Measurements from ENCODE around the gene TDO2.
"Not testable (repeated sequence)": the region's sequence is repeated elsewhere in the genome, so short reads cannot be mapped to it uniquely, and the experiment has no call there.

Gene TDO2

DNA sequence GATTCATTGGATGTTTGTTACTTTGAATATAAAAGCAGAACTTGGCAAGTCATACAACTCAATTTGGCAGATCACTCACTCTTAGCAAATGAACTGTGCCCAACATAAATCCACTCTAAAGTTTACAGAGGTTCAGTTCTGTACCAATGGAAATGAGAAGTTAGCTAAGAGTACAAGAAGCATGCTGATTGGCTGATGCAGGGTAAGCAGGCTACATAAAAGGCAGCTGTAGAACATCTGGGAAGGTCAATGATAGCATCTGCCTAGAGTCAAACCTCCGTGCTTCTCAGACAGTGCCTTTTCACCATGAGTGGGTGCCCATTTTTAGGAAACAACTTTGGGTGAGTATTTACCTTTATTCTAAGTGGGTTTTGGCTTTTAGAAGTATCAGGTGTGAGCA lies at the start of gene TDO2:
Gene TDO2 (plus strand): TSS at position 244 of the 400 bp plus-strand sequence. CDS start 63 bp downstream, at position 307.
- DNase-seq (ENCODE audit: low read depth): no peak

DNA sequence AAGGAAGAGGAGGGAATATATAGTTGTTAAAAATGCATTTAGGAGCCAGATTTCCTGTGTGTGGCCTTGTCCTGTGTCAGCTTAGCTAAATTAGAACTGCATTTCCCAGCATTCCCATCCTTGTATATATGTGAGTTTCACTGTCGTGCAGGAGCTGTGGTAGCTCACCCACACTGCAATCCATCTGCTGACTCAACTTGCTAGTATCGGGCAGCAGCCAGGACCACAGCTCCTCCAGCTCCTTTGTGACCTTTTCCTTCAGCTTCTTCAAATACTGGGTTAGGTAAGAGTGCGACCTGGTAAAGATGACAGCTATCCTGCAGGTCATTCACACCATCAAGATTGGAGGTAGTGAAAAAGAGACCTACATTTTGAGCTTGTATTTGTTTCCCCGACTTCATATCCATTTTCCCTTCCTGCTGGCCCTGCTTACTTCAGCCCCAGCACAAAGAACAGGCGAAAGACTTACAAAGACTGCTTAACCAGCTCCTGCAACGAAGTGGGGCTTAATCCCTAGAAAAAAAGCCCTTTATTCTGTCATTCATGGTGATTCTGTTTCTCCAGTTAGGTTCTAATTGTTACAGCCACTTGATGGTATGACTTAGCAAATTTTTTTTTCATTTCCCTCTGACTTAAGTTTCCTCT lies 48.8 kb upstream of the TDO2 start:
- DNase-seq (ENCODE audit: low read depth): no peak

DNA sequence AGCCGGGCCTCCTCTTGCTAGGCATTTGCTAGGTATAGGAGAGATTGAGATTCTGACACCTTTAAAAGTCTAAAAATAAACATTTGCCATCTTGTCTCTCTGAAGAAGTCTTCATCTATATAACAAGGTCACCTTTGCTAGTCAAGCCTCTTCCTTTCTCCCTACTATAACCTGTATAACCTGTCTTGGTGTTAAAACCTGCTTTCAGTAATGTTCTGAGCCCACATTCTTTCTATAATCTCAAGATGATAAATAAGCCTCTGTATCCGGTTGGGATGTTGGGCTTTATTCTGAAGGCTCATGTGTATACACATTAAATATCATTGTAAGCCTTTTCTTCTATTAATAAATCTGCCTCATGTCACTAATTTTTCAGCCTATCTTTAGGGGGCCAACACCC lies 47.6 kb upstream of the TDO2 start:
- no peak for DNase-seq (ENCODE audit: low read depth)

DNA sequence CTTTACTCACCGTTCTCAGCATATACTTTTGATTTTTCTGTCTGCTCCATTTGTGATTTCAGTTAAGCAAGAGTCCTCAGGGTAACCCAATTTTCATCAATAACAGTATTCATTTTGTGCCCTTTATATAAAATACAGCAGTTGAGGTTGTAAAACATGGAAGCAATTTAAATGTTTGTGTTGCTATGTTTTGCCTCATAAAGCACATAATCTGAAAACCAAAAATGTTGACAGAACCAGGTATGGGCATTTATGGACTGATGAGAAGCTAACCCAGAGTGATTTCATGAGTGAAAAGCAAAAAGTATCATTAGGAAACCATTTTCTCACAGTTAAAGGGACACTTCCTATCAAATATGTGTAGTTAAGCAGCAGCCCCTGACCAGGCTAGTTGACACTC lies 37.3 kb upstream of the TDO2 start, which contains the start of gene ASIC5:
Gene ASIC5 (minus strand): TSS at position 101 of the 400 bp plus-strand sequence. CDS start 51 bp downstream, at position 50.
- DNase-seq (ENCODE audit: low read depth): no peak

GRCh38 chr4:155875878-155876277 lies 27.6 kb upstream of the TDO2 start:
- DNase-seq (ENCODE audit: low read depth): no peak

GRCh38 chr4:155877971-155878370 lies 25.5 kb upstream of the TDO2 start:
- DNase-seq (ENCODE audit: low read depth): no peak

GRCh38 chr4:155878611-155879010 lies 24.9 kb upstream of the TDO2 start:
- DNase-seq (ENCODE audit: low read depth): no peak

DNA sequence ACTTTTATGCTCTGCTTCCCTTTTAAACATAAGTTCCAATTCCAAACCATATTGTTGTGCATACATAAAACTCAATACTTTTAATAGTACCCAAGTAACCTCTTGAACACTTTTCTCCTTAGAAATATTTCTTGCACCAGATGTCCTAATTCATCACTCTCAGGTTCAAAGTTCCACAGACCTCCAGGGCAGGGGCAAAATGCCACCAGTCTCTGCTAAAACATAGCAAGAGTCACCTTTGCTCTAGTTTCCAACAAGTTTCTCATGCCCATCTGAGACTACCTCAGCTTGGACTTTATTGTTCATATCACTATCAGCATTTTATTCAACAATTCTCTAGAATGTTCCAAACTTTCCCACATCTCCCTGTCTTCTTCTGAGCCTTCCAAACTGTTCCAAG lies 23.7 kb upstream of the TDO2 start:
- DNase-seq (ENCODE audit: low read depth): no peak

- DNase-seq (ENCODE audit: low read depth): no peak
These were observed 21.9 kb upstream of the TDO2 start for GRCh38 chr4:155881555-155881954.

GRCh38 chr4:155883895-155884294 lies 19.6 kb upstream of the TDO2 start:
- no peak for DNase-seq (ENCODE audit: low read depth)

- no peak for DNase-seq (ENCODE audit: low read depth)
These were observed 17.8 kb upstream of the TDO2 start for GRCh38 chr4:155885666-155886065.

GRCh38 chr4:155887045-155887444 lies 16.5 kb upstream of the TDO2 start:
- DNase-seq (ENCODE audit: low read depth): no peak

DNA sequence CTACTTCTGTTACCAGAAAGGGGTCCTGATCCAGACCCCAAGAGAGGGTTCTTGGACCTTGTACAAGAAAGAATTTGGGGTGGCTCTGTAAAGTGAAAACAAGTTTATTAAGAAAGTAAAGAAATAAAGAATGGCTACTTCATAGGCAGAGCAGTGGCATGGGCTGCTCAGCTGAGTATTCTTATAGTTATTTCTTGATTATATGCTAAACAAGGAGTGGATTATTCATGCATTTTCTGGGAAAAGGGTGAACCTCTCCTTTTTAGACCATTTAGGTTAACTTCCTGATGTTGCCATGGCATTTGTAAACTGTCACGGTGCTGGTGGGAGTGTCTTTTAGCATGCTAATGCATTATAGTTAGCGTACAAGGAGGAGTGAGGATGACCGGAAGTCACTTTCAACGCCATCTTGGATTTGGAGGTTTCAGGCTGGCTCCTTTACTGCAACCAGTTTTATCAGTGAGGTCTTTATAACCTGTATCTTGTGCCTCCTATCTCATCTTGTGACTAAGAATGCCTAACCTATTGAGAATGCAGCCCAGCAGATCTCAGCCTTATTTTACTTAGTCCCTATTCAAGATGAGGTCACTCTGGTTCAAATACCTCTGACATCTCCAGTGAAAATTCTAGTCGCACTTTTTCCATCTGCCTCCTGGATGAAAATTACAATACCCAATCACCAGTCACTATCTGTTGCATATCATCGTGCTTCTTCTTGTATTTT lies 15.5 kb upstream of the TDO2 start:
- DNase-seq (ENCODE audit: low read depth): no peak

DNA sequence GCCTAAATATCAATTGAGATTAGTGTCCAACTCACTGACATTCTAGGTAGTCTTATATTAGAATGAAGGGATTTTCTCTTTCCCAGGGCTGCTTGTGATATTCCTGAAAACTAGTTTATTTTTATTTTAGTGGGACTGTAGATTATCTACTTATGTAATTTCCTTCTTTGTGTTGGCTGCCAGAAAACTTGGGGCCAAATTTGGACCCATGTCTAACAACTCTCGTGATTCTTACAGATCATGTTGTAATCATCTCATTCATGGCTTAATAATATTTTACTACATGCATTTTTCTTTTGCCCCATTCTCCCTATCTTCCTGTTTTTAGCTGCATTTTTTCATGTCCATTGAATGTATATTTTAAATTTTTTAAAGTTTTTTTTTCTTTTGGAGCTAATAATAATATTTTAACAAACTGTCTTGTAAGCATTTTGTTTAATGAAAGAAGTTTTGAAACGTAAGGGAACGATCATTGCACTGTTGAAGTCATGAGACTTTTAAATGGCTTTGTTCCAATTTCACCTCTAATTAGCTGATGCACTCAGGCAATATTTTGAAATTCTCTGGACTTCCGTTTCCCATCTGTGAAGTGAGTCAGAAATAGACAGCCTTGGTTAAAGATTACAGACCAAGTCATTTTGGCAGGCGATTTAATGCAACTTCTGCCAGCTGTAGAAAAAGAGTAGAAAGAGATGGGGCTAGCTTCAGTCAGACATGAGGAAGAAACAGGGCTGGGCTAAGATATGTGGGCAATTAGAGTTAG lies 14.3 kb upstream of the TDO2 start:
- DNase-seq (ENCODE audit: low read depth): no peak

DNA sequence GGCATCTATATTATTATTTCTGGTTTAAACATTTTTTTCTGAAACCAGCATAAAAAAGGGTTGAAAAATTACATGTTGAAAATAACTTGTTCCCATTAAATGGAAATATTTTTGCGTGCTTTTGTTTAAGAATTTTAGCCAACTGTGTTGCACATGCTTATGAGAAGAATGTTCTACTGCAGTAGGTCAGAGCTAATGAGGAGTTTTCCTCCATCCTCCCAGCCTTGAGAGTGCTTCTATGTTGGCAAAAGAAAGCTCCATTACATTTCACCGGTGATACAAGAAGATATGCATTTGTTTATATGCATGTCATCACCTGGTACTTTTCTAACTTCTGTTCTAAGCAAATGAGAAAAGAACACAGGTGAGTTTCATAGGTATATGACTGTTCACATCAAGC lies 13.6 kb upstream of the TDO2 start:
- no peak for DNase-seq (ENCODE audit: low read depth)

- DNase-seq (ENCODE audit: low read depth): no peak
These were observed 12.4 kb upstream of the TDO2 start for GRCh38 chr4:155891058-155891457.

DNA sequence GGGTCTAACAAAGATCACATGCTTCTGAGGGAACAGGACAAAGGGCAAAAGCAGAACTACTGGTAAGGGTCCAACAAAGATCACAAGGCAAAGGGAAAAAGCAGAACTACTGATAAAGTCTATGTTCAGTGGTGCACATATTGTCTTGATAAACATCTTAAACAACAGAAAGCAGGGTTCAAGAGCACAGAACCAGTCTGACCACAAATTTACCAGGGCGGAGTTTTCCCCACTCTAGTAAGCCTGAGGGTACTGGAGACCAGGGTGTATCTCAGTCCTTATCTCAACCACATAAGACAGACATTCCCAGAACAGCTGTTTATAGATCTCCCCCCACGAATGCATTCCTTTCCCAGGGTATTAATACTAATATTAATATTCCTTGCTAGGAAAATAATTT lies 5.1 kb upstream of the TDO2 start:
- not testable (repeated sequence) for DNase-seq (ENCODE audit: low read depth)

DNA sequence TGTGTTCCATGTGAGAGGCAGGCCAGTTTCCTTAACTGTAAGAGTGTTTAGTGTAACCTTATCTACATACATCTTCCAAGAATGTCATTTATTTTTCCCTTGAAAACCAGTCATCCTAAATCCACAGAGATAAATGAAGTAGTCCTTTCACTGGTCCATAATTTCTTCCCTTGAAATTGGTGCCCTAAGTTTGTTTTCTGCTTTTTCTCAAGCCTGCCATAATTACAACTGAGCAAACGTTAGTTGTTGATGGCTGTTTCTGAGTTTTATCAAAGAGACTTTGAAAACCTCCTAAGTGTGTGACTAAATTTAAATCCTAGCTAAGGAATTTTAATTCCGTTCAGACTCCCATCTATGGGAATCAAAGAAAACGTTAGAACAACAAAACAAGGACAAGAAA lies 3.6 kb upstream of the TDO2 start:
- no peak for DNase-seq (ENCODE audit: low read depth)

DNA sequence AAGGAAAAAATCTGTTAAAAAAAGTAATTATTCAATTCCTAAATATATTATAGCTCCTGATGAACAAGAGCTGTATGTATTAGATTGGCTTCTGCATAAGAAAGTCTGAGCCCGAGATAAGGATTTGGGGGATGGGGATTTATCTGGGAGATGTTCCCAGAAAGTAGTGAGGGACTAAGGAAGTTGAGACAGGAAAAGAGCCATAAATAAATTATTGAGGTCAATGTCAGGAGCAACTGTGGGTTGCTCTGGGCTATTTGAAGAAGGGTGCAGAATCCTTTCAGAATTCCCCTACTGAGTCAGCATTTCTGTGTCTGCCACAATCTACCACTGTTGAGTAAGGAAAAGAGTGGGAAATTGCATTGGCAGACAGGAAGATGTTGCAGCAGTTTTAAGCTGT lies 3.1 kb upstream of the TDO2 start:
- DNase-seq (ENCODE audit: low read depth): no peak

GRCh38 chr4:155901013-155901412 lies 2.5 kb upstream of the TDO2 start:
- no peak for DNase-seq (ENCODE audit: low read depth)

DNA sequence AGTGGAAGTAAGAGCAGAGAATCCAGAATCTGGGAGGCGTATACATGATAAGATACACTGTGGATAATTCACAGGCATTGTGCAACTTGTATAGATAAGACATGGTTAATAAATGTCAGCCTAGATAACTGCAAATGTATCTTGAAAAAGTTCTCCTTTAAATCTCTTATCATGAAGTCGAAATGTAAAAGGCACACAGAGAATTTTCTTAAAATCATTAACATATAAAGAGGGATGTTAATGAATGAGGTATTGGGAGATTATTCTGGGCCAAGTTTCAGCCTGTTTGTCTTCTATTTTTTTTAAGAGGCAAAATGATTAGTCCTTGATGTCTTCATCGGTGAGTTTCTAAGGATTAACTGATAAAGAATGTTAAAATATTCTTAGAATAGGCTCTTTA lies 835 bp downstream of the TDO2 start:
- DNase-seq (ENCODE audit: low read depth): no peak

- no peak for DNase-seq (ENCODE audit: low read depth)
These were observed 3.2 kb downstream of the TDO2 start for GRCh38 chr4:155906554-155907247.

Data from stimulated activated CD8-positive, alpha-beta memory T cell treated with anti-CD3 and anti-CD28 coated beads, Interleukin-15, amount 100 ng/mL, for 1 hour (primary cell).